GM03348 (cell line): ENCODE measurements around the gene EMCN.
A peak's percentile ranks its signal among the peaks of the same experiment; 100 is the strongest.
"Not testable (repeated sequence)": the region's sequence is repeated elsewhere in the genome, so short reads cannot be mapped to it uniquely, and the experiment has no call there.

Experiments used
- DNase-seq: peaks from one replicate; pipeline ENCODE4 v3.0.0; 2012; ENCODE audit warnings: low spot score

EMCN gene

GRCh38 chr4:100492129-100492528, 25.7 kb downstream of the EMCN start:
- DNase-seq, result no peak

- no peak for DNase-seq
These were observed 28.5 kb downstream of the EMCN start for GRCh38 chr4:100489305-100489704.

GRCh38 chr4:100486496-100486895, 31.3 kb downstream of the EMCN start:
- DNase-seq, result no peak

- no peak for DNase-seq
These were observed 34.0 kb downstream of the EMCN start for GRCh38 chr4:100483796-100484195.

GRCh38 chr4:100479971-100480370, 37.9 kb downstream of the EMCN start:
- DNase-seq, result no peak

GRCh38 chr4:100469555-100469954, 48.3 kb downstream of the EMCN start:
- DNase-seq, result no peak

- no peak for DNase-seq
These were observed 51.3 kb downstream of the EMCN start for GRCh38 chr4:100466501-100466900.

GRCh38 chr4:100461807-100462605, 55.8 kb downstream of the EMCN start:
- DNase-seq, result peak; percentile 3

- DNase-seq, result no peak
These were observed 67.4 kb downstream of the EMCN start for GRCh38 chr4:100450449-100450848.

- DNase-seq, result no peak
These were observed 86.4 kb downstream of the EMCN start for GRCh38 chr4:100431416-100431815.

GRCh38 chr4:100430451-100430850, 87.4 kb downstream of the EMCN start:
- no peak for DNase-seq

GRCh38 chr4:100429616-100430015, 88.2 kb downstream of the EMCN start:
- no peak for DNase-seq

- DNase-seq, result peak; percentile 6
These were observed 89.8 kb downstream of the EMCN start for GRCh38 chr4:100428051-100428450.

- no peak for DNase-seq
These were observed 93.4 kb downstream of the EMCN start for GRCh38 chr4:100424376-100424775.

- DNase-seq, result no peak
These were observed 94.9 kb downstream of the EMCN start for GRCh38 chr4:100422894-100423293.

- peak; percentile 51 for DNase-seq
These were observed 96.4 kb downstream of the EMCN start for GRCh38 chr4:100421361-100421978.

- peak; percentile 14 for DNase-seq
These were observed 97.3 kb downstream of the EMCN start for GRCh38 chr4:100420571-100420970.

- DNase-seq, result peak; percentile 3
These were observed 100.3 kb downstream of the EMCN start for GRCh38 chr4:100417565-100417964.

- no peak for DNase-seq
These were observed 103.6 kb downstream of the EMCN start for GRCh38 chr4:100414016-100414790.

- peak; percentile 26 for DNase-seq
These were observed 126.0 kb downstream of the EMCN start for GRCh38 chr4:100391863-100392262.

- no peak for DNase-seq
These were observed 126.7 kb downstream of the EMCN start for GRCh38 chr4:100391086-100391485.

GRCh38 chr4:100386270-100386669, 131.6 kb downstream of the EMCN start:
- DNase-seq, result no peak

- DNase-seq, result not testable (repeated sequence)
These were observed 137.4 kb downstream of the EMCN start for GRCh38 chr4:100380401-100380800.
